Measurements from ENCODE around the gene ABHD17A. TPM values are rescaled to one million over a fixed set of nuclear protein-coding genes. Genes with fewer than 3 reads are reported as not detected.

The ABHD17A gene
- polyA plus RNA-seq, 1 of the 3 experiments (the other 2 are of a cell fraction): 61.1 TPM

DNA sequence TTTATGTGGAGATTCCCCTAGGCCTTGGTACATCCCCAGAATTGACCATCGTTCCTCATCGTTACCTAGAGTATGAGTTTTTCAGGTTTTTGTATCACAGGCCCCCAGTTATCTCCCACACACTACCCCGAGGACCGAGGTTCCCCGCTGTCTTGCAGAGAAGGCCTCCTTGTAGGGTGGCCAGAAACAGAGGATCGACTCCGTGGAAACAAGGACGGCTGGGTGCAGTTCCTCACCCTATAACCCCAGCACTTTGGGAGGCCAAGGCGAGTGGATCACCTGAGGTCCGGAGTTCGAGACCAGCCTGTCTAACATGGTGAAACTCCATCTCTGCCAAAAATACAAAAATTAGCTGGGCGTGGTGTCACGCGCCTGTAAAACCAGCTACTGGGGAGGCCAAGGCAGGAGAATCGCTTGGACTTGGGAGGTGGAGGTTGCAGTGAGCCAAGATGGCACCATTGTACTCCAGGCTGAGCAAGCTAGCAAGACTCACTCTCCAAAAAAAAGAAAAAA, 20.6 kb upstream of the ABHD17A start:
- TF ChIP-seq POLR2AphosphoS5 (IDR thresholded peaks at IDR 0.05; ENCODE audit: low read depth, low read length) (no peak), SIN3A (IDR thresholded peaks at IDR 0.05; ENCODE audit: borderline replicate concordance, low read depth, low read length) (no peak), MAX (IDR thresholded peaks at IDR 0.05; ENCODE audit: low read depth) (no peak), GABPA (IDR thresholded peaks at IDR 0.05; ENCODE audit: low read depth) (no peak), RXRA (IDR thresholded peaks at IDR 0.05; ENCODE audit: borderline replicate concordance, low read depth) (no peak), CHD2 (IDR thresholded peaks at IDR 0.05; ENCODE audit: low read length, partially characterized antibody) (no peak), YY1 (IDR thresholded peaks at IDR 0.05; ENCODE audit: low read depth) (no peak), NRF1 (IDR thresholded peaks at IDR 0.05; ENCODE audit: low read depth, low read length) (no peak), IRF3 (IDR thresholded peaks at IDR 0.05; ENCODE audit: low read depth, low read length) (no peak), RCOR1 (IDR thresholded peaks at IDR 0.05; ENCODE audit: low read length) (no peak), EZH2phosphoT487 (IDR thresholded peaks at IDR 0.05; ENCODE audit: borderline replicate concordance, low read depth) (no peak), FOXJ3 (CRISPR knock-in tag; IDR thresholded peaks at IDR 0.05) (no peak), FOXM1 (IDR thresholded peaks at IDR 0.05; ENCODE audit: low read depth) (no peak), MXI1 (IDR thresholded peaks at IDR 0.05; ENCODE audit: low read depth, low read length) (no peak), TEAD4 (IDR thresholded peaks at IDR 0.05; ENCODE audit: borderline replicate concordance, insufficient read depth) (no peak), TAF1 (IDR thresholded peaks at IDR 0.05; ENCODE audit: borderline replicate concordance, low read depth, low read length) (no peak)
- TF ChIP-seq, protein P1, sequence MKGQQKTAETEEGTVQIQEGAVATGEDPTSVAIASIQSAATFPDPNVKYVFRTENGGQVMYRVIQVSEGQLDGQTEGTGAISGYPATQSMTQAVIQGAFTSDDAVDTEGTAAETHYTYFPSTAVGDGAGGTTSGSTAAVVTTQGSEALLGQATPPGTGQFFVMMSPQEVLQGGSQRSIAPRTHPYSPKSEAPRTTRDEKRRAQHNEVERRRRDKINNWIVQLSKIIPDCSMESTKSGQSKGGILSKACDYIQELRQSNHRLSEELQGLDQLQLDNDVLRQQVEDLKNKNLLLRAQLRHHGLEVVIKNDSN (IDR thresholded peaks at IDR 0.05; ENCODE audit: borderline replicate concordance, low read depth): no peak
- TF ChIP-seq, protein P2, sequence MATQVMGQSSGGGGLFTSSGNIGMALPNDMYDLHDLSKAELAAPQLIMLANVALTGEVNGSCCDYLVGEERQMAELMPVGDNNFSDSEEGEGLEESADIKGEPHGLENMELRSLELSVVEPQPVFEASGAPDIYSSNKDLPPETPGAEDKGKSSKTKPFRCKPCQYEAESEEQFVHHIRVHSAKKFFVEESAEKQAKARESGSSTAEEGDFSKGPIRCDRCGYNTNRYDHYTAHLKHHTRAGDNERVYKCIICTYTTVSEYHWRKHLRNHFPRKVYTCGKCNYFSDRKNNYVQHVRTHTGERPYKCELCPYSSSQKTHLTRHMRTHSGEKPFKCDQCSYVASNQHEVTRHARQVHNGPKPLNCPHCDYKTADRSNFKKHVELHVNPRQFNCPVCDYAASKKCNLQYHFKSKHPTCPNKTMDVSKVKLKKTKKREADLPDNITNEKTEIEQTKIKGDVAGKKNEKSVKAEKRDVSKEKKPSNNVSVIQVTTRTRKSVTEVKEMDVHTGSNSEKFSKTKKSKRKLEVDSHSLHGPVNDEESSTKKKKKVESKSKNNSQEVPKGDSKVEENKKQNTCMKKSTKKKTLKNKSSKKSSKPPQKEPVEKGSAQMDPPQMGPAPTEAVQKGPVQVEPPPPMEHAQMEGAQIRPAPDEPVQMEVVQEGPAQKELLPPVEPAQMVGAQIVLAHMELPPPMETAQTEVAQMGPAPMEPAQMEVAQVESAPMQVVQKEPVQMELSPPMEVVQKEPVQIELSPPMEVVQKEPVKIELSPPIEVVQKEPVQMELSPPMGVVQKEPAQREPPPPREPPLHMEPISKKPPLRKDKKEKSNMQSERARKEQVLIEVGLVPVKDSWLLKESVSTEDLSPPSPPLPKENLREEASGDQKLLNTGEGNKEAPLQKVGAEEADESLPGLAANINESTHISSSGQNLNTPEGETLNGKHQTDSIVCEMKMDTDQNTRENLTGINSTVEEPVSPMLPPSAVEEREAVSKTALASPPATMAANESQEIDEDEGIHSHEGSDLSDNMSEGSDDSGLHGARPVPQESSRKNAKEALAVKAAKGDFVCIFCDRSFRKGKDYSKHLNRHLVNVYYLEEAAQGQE (IDR thresholded peaks at IDR 0.05; ENCODE audit: low read depth, low read length): no peak
- TF ChIP-seq, protein P3, sequence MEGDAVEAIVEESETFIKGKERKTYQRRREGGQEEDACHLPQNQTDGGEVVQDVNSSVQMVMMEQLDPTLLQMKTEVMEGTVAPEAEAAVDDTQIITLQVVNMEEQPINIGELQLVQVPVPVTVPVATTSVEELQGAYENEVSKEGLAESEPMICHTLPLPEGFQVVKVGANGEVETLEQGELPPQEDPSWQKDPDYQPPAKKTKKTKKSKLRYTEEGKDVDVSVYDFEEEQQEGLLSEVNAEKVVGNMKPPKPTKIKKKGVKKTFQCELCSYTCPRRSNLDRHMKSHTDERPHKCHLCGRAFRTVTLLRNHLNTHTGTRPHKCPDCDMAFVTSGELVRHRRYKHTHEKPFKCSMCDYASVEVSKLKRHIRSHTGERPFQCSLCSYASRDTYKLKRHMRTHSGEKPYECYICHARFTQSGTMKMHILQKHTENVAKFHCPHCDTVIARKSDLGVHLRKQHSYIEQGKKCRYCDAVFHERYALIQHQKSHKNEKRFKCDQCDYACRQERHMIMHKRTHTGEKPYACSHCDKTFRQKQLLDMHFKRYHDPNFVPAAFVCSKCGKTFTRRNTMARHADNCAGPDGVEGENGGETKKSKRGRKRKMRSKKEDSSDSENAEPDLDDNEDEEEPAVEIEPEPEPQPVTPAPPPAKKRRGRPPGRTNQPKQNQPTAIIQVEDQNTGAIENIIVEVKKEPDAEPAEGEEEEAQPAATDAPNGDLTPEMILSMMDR (IDR thresholded peaks at IDR 0.05): no peak
- H3K79me2 ChIP-seq (ENCODE audit: insufficient read depth): peaks cover 54% of the 10 kb centered on the region
- no peaks in the 10 kb centered on the region for H3K9me3 ChIP-seq
- CTCF ChIA-PET: interaction anchor here (0.7 to 2.9 kb wide), 3 partner anchors 8 to 24 kb away, joined by 3 to 11 read pairs (median 11); no protein-coding TSS in a partner anchor
- H3K9me2 ChIP-seq: no peaks in the 10 kb centered on the region
- WGBS (ENCODE audit: low lambda C conversion rate): 59% methylated on average over 15 of the region's 15 CpGs
- H2AFZ ChIP-seq (ENCODE audit: low read depth): peak overlapping the region; percentile 77
- peaks cover 0 to 2% of the 10 kb centered on the region in 2 experiments for H3K36me3 ChIP-seq (replicated peaks in 1 of 2; ENCODE audit: control insufficient read depth in 1 of 2, insufficient read depth in 2 of 2, low read length in 1 of 2)
- POLR2A ChIA-PET: interaction anchor here (0.9 to 1.0 kb wide), 2 partner anchors 34 to 41 kb away, joined by 4 read pairs; no protein-coding TSS in a partner anchor
- peaks cover 30% of the 10 kb centered on the region for H4K20me1 ChIP-seq (ENCODE audit: insufficient read depth)
- H3K4me2 ChIP-seq: peak overlapping the region; percentile 84
- H3K27ac ChIP-seq (ENCODE audit: low read depth in 2 of 2, low read length in 1 of 2): peak overlapping the region; percentile 81 to 82
- H3K27me3 ChIP-seq (ENCODE audit: insufficient read depth): no peaks in the 10 kb centered on the region
- peaks cover 17% of the 10 kb centered on the region for H3F3A ChIP-seq (replicated peaks; ENCODE audit: insufficient read depth)
- DNase-seq: no peak
- H3K4me1 ChIP-seq (ENCODE audit: control insufficient read depth in 1 of 2, insufficient read depth in 2 of 2, low read depth in 1 of 2, low read length in 1 of 2): peaks cover 0 to 18% of the 10 kb centered on the region in 2 experiments; a peak in 1 of 4 replicates
- H3K9ac ChIP-seq: peak overlapping the region; percentile 76
- peak overlapping the region; percentile 63 to 67 for H3K4me3 ChIP-seq (ENCODE audit: low read depth in 2 of 2, low read length in 1 of 2)
